HEK293 (cell line): ENCODE measurements around the gene CASP7.

ENCODE experiments used
- CTCF ChIA-PET: fragments of 350-600 bp; formaldehyde crosslinking; extraction: SDS; loops from one replicate; lab custom pipeline; 2021; ENCODE audit warnings: antibody characterized with exemption; lab: Yijun Ruan, JAX
- POLR2A ChIA-PET: fragments of 300-600 bp; formaldehyde crosslinking; extraction: SDS; loops from one replicate; lab custom pipeline; 2020; ENCODE audit warnings: antibody characterized with exemption, inconsistent platforms; lab: Yijun Ruan, JAX
- H3K27ac ChIP-seq: fragments of 200-500 bp; sonication (Bioruptor generic); 2 replicates; pipeline ENCODE4 v1.5.1; 2014; ENCODE audit warnings: low read depth, low read length, control low read depth, inconsistent platforms; ENCODE audit errors: extremely low read depth
- H3K36me3 ChIP-seq, 2 experiments: fragments of 200-500 bp in 1 of 2; sonication (Bioruptor generic) in 1 of 2; 1 replicate in 1 of 2; 2 replicates in 1 of 2; pipeline ENCODE4 v1.5.1; 2014 to 2017; ENCODE audit warnings: inconsistent platforms in 2 of 2, low read length in 2 of 2; ENCODE audit not compliant: control insufficient read depth in 2 of 2, insufficient read depth in 1 of 2
- H3K4me1 ChIP-seq: fragments of 200-500 bp; sonication (Bioruptor generic); 2 replicates; pipeline ENCODE4 v1.5.1; 2014; ENCODE audit warnings: mild to moderate bottlenecking, low read length, inconsistent platforms; ENCODE audit not compliant: control insufficient read depth, insufficient read depth
- H3K4me3 ChIP-seq: 2 replicates; pipeline ENCODE4 v1.5.1; 2011; ENCODE audit warnings: low read depth, mild to moderate bottlenecking, control low read depth, low read length, moderate library complexity
- H3K9me3 ChIP-seq: fragments of 200-500 bp; sonication (Bioruptor generic); 2 replicates; pipeline ENCODE4 v1.5.1; 2014; ENCODE audit warnings: low read depth, low read length, inconsistent platforms; ENCODE audit not compliant: control insufficient read depth, insufficient read depth
- EGR2 ChIP-seq: fragments of 450-650 bp; formaldehyde crosslinking; IDR thresholded peaks from 2 replicates; pipeline ENCODE4 v1.5.1; 2016; ENCODE audit warnings: low read depth, missing biosample characterization, missing genetic modification characterization
- SCRT2 ChIP-seq: fragments of 450-650 bp; formaldehyde crosslinking; IDR thresholded peaks from 2 replicates; pipeline ENCODE4 v1.5.1; 2016; ENCODE audit warnings: missing biosample characterization, missing genetic modification characterization
- ZBTB21 ChIP-seq: fragments of 450-650 bp; formaldehyde crosslinking; IDR thresholded peaks from 2 replicates; pipeline ENCODE4 v1.5.1; 2017; ENCODE audit warnings: missing biosample characterization, missing genetic modification characterization
- ZFP3 ChIP-seq: fragments of 450-650 bp; formaldehyde crosslinking; IDR thresholded peaks from 2 replicates; pipeline ENCODE4 v1.5.1; 2016; ENCODE audit warnings: low read depth, missing biosample characterization, missing genetic modification characterization
- ZNF138 ChIP-seq: fragments of 450-650 bp; formaldehyde crosslinking; IDR thresholded peaks from 2 replicates; pipeline ENCODE4 v1.5.1; 2016; ENCODE audit warnings: missing biosample characterization, missing genetic modification characterization, borderline replicate concordance
- ZNF140 ChIP-seq: fragments of 450-650 bp; formaldehyde crosslinking; IDR thresholded peaks from 2 replicates; pipeline ENCODE4 v1.5.1; 2016; ENCODE audit warnings: missing biosample characterization, missing genetic modification characterization
- ZNF146 ChIP-seq: fragments of 450-650 bp; formaldehyde crosslinking; IDR thresholded peaks from 2 replicates; pipeline ENCODE4 v1.5.1; 2016; ENCODE audit warnings: missing biosample characterization, missing genetic modification characterization
- ZNF391 ChIP-seq: fragments of 450-650 bp; formaldehyde crosslinking; IDR thresholded peaks from 2 replicates; pipeline ENCODE4 v1.5.1; 2016; ENCODE audit warnings: low read depth, missing biosample characterization, missing genetic modification characterization, borderline replicate concordance
- ZNF521 ChIP-seq: fragments of 450-650 bp; formaldehyde crosslinking; IDR thresholded peaks from 2 replicates; pipeline ENCODE4 v1.5.1; 2017; ENCODE audit warnings: missing biosample characterization, mild to moderate bottlenecking, missing genetic modification characterization
- ZNF610 ChIP-seq: fragments of 450-650 bp; formaldehyde crosslinking; IDR thresholded peaks from 2 replicates; pipeline ENCODE4 v1.5.1; 2016; ENCODE audit warnings: missing biosample characterization, missing genetic modification characterization, borderline replicate concordance
- ZNF701 ChIP-seq: fragments of 450-650 bp; formaldehyde crosslinking; IDR thresholded peaks from 2 replicates; pipeline ENCODE4 v1.5.1; 2016; ENCODE audit warnings: missing biosample characterization, missing genetic modification characterization
- ZNF747 ChIP-seq: fragments of 450-650 bp; formaldehyde crosslinking; IDR thresholded peaks from 2 replicates; pipeline ENCODE4 v1.5.1; 2016; ENCODE audit warnings: missing biosample characterization, missing genetic modification characterization
- TF ChIP-seq, protein P1 (sequence below): fragments of 450-650 bp; formaldehyde crosslinking; IDR thresholded peaks from 2 replicates; pipeline ENCODE4 v1.5.1; 2016; ENCODE audit warnings: missing biosample characterization, missing genetic modification characterization, low read depth
- TF ChIP-seq, protein P2 (sequence below): fragments of 450-650 bp; formaldehyde crosslinking; IDR thresholded peaks from 2 replicates; pipeline ENCODE4 v1.5.1; 2017; ENCODE audit warnings: missing biosample characterization, missing genetic modification characterization
- TF ChIP-seq, protein P3 (sequence below): fragments of 450-650 bp; formaldehyde crosslinking; IDR thresholded peaks from 2 replicates; pipeline ENCODE4 v1.5.1; 2017; ENCODE audit warnings: missing biosample characterization, missing genetic modification characterization
- TF ChIP-seq, protein P4 (sequence below): fragments of 450-650 bp; formaldehyde crosslinking; IDR thresholded peaks from 2 replicates; pipeline ENCODE4 v1.5.1; 2016; ENCODE audit warnings: missing biosample characterization, missing genetic modification characterization
- TF ChIP-seq, protein P5 (sequence below): fragments of 450-650 bp; formaldehyde crosslinking; conservative IDR thresholded peaks from 2 replicates; pipeline ENCODE4 v1.5.1; 2016; ENCODE audit warnings: low read depth, missing biosample characterization, missing genetic modification characterization
- TF ChIP-seq, protein P6 (sequence below): fragments of 450-650 bp; formaldehyde crosslinking; IDR thresholded peaks from 2 replicates; pipeline ENCODE4 v1.5.1; 2016; ENCODE audit warnings: missing biosample characterization, missing genetic modification characterization

Gene CASP7

DNA sequence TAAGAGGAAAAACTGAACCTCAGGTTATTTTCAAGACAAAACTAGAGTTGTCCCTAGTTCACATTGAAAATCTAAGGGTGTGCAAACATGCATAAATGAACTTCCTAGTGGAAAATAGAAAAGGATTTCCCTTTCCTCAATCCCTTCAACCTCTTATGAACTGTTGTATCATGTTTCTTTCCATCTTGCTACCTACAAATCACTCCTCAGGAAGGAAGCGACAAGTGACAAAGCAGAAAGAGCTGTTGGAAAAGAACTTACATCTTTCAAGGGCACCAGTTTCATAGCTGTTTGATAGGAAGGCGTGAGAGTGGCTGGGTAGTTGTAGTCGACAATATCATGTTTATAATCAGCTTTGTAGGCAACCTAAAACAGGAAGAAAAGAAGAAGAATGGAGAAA is 39.7 kb upstream of the CASP7 start:
- H3K36me3 ChIP-seq, result no peaks in the 10 kb centered on the region
- TF ChIP-seq ZNF747 (tag by site-specific recombination), result no peak
- peak; percentile 53; the same call in 1 of the 2 replicates for TF ChIP-seq SCRT2 (tag by site-specific recombination)
- TF ChIP-seq, all 188 proteins: peak for 1
- no peaks in the 10 kb centered on the region for H3K9me3 ChIP-seq
- CTCF ChIA-PET, result interaction anchor here (1.6 to 2.6 kb wide), 2 partner anchors 24 to 40 kb away, joined by 5 to 10 read pairs; partner anchors contain the start of gene CASP7
- peaks cover 9% of the 10 kb centered on the region; the same call in 1 of the 2 replicates for H3K4me1 ChIP-seq
- no peak overlapping the region for H3K4me3 ChIP-seq
- POLR2A ChIA-PET, result no interaction called here
- H3K27ac ChIP-seq, result no peak overlapping the region

DNA sequence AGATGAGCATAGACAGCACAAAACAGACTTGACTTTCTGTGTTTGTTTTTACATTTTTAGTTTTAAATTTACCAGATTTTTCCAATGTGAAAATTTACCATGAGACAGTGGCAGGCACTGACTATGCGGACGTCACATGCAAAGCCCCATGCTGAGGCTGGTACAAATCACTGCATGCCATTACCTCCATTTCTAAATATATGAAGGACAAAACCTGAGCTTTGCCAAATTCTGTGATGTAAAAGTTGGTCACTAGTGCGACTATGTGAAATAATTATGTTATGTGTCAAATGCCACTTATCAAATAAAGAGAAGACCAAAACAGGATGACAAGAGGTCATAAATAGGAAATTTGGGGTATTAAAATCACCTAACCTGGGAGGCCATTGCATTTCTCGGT is 38.0 kb upstream of the CASP7 start:
- no peak overlapping the region for H3K27ac ChIP-seq
- H3K36me3 ChIP-seq, result no peaks in the 10 kb centered on the region
- TF ChIP-seq ZBTB21 (no peak), ZNF138 (no peak), ZNF610 (tag by site-specific recombination) (no peak), ZNF521 (tag by site-specific recombination) (no peak), EGR2 (no peak), ZFP3 (tag by site-specific recombination) (no peak), ZNF391 (tag by site-specific recombination) (no peak), ZNF146 (tag by site-specific recombination) (no peak), ZNF140 (tag by site-specific recombination) (no peak), ZNF701 (tag by site-specific recombination) (no peak)
- TF ChIP-seq, protein P1, sequence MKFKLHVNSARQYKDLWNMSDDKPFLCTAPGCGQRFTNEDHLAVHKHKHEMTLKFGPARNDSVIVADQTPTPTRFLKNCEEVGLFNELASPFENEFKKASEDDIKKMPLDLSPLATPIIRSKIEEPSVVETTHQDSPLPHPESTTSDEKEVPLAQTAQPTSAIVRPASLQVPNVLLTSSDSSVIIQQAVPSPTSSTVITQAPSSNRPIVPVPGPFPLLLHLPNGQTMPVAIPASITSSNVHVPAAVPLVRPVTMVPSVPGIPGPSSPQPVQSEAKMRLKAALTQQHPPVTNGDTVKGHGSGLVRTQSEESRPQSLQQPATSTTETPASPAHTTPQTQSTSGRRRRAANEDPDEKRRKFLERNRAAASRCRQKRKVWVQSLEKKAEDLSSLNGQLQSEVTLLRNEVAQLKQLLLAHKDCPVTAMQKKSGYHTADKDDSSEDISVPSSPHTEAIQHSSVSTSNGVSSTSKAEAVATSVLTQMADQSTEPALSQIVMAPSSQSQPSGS (tag by site-specific recombination), result no peak
- TF ChIP-seq, protein P2, sequence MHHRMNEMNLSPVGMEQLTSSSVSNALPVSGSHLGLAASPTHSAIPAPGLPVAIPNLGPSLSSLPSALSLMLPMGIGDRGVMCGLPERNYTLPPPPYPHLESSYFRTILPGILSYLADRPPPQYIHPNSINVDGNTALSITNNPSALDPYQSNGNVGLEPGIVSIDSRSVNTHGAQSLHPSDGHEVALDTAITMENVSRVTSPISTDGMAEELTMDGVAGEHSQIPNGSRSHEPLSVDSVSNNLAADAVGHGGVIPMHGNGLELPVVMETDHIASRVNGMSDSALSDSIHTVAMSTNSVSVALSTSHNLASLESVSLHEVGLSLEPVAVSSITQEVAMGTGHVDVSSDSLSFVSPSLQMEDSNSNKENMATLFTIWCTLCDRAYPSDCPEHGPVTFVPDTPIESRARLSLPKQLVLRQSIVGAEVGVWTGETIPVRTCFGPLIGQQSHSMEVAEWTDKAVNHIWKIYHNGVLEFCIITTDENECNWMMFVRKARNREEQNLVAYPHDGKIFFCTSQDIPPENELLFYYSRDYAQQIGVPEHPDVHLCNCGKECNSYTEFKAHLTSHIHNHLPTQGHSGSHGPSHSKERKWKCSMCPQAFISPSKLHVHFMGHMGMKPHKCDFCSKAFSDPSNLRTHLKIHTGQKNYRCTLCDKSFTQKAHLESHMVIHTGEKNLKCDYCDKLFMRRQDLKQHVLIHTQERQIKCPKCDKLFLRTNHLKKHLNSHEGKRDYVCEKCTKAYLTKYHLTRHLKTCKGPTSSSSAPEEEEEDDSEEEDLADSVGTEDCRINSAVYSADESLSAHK (tag by site-specific recombination), result no peak
- TF ChIP-seq, protein P3, sequence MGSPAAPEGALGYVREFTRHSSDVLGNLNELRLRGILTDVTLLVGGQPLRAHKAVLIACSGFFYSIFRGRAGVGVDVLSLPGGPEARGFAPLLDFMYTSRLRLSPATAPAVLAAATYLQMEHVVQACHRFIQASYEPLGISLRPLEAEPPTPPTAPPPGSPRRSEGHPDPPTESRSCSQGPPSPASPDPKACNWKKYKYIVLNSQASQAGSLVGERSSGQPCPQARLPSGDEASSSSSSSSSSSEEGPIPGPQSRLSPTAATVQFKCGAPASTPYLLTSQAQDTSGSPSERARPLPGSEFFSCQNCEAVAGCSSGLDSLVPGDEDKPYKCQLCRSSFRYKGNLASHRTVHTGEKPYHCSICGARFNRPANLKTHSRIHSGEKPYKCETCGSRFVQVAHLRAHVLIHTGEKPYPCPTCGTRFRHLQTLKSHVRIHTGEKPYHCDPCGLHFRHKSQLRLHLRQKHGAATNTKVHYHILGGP, result no peak
- TF ChIP-seq, protein P4, sequence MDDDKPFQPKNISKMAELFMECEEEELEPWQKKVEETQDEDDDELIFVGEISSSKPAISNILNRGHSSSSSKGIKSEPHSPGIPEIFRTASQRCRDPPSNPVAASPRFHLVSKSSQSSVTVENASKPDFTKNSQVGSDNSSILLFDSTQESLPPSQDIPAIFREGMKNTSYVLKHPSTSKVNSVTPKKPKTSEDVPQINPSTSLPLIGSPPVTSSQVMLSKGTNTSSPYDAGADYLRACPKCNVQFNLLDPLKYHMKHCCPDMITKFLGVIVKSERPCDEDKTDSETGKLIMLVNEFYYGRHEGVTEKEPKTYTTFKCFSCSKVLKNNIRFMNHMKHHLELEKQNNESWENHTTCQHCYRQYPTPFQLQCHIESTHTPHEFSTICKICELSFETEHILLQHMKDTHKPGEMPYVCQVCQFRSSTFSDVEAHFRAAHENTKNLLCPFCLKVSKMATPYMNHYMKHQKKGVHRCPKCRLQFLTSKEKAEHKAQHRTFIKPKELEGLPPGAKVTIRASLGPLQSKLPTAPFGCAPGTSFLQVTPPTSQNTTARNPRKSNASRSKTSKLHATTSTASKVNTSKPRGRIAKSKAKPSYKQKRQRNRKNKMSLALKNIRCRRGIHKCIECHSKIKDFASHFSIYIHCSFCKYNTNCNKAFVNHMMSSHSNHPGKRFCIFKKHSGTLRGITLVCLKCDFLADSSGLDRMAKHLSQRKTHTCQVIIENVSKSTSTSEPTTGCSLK (tag by site-specific recombination), result no peak
- TF ChIP-seq, protein P5, sequence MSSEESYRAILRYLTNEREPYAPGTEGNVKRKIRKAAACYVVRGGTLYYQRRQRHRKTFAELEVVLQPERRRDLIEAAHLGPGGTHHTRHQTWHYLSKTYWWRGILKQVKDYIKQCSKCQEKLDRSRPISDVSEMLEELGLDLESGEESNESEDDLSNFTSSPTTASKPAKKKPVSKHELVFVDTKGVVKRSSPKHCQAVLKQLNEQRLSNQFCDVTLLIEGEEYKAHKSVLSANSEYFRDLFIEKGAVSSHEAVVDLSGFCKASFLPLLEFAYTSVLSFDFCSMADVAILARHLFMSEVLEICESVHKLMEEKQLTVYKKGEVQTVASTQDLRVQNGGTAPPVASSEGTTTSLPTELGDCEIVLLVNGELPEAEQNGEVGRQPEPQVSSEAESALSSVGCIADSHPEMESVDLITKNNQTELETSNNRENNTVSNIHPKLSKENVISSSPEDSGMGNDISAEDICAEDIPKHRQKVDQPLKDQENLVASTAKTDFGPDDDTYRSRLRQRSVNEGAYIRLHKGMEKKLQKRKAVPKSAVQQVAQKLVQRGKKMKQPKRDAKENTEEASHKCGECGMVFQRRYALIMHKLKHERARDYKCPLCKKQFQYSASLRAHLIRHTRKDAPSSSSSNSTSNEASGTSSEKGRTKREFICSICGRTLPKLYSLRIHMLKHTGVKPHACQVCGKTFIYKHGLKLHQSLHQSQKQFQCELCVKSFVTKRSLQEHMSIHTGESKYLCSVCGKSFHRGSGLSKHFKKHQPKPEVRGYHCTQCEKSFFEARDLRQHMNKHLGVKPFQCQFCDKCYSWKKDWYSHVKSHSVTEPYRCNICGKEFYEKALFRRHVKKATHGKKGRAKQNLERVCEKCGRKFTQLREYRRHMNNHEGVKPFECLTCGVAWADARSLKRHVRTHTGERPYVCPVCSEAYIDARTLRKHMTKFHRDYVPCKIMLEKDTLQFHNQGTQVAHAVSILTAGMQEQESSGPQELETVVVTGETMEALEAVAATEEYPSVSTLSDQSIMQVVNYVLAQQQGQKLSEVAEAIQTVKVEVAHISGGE, result no peak
- TF ChIP-seq, protein P6, sequence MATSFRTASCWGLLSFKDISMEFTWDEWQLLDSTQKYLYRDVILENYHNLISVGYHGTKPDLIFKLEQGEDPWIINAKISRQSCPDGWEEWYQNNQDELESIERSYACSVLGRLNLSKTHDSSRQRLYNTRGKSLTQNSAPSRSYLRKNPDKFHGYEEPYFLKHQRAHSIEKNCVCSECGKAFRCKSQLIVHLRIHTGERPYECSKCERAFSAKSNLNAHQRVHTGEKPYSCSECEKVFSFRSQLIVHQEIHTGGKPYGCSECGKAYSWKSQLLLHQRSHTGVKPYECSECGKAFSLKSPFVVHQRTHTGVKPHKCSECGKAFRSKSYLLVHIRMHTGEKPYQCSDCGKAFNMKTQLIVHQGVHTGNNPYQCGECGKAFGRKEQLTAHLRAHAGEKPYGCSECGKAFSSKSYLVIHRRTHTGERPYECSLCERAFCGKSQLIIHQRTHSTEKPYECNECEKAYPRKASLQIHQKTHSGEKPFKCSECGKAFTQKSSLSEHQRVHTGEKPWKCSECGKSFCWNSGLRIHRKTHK (tag by site-specific recombination), result no peak
- ChIA-PET POLR2A (no interaction called here), CTCF (interaction anchor here (0.6 kb wide), 1 partner anchor 683 kb away, joined by 3 read pairs; no protein-coding TSS in a partner anchor)
- H3K4me1 ChIP-seq, result peaks cover 11% of the 10 kb centered on the region; the same call in 1 of the 2 replicates
- no peaks in the 10 kb centered on the region for H3K9me3 ChIP-seq
- H3K4me3 ChIP-seq, result no peak overlapping the region
